Body of pancreas (tissue), 4 donors: Measurements from ENCODE around the gene LAMA5. TPM values are rescaled to one million over a fixed set of nuclear protein-coding genes. Genes with fewer than 3 reads are reported as not detected.
"Not testable (repeated sequence)": the region's sequence is repeated elsewhere in the genome, so short reads cannot be mapped to it uniquely, and the experiment has no call there.

Experiments used
- ATAC-seq: fragments of 150-250 bp; one replicate; pipeline ENCODE4 v1.9.1; 2016
- DNase-seq, 4 donors: peaks; one replicate each; pipeline ENCODE4 v3.0.0-alpha.2; 2019
- H3K27ac ChIP-seq, 4 donors: fragments of 200-600 bp; sonication (generic); 1 replicate in 3 of 4; 2 replicates in 1 of 4; pipeline versions ENCODE4 v1.5.1 to v1.6.1; 2016 to 2019; ENCODE audit warnings: mild to moderate bottlenecking in 1 of 4, mixed read lengths in 1 of 4, moderate library complexity in 1 of 4
- H3K27me3 ChIP-seq, 2 donors: fragments of 200-600 bp; sonication (generic); one replicate each; pipeline ENCODE4 v1.6.0; 2016; ENCODE audit warnings: mild to moderate bottlenecking in 1 of 2
- H3K36me3 ChIP-seq, 2 donors: fragments of 200-600 bp; sonication (generic); replicated peaks in 1 of 2; 2 replicates each; pipeline ENCODE4 v1.5.1; 2016; ENCODE audit warnings: low read depth in 2 of 2; ENCODE audit not compliant: insufficient read depth in 1 of 2
- H3K4me1 ChIP-seq: fragments of 200-600 bp; sonication (generic); one replicate; pipeline ENCODE4 v1.6.0; 2016
- H3K4me3 ChIP-seq, 2 donors: fragments of 200-600 bp; sonication (generic); 1 replicate in 1 of 2; 2 replicates in 1 of 2; pipeline ENCODE4 v1.5.1; 2016 to 2019
- H3K9me3 ChIP-seq, 3 donors: fragments of 200-600 bp; sonication (generic); 1 replicate in 2 of 3; 2 replicates in 1 of 3; pipeline ENCODE4 v1.5.1; 2016
- POLR2A ChIP-seq, 3 donors: fragments of 450-650 bp; IDR thresholded peaks; one replicate each; pipeline ENCODE4 v1.6.1; 2016; ENCODE audit warnings: antibody characterized with exemption in 3 of 3, mild to moderate bottlenecking in 2 of 3
- WGBS, 2 donors: methylation state at CpG; one replicate each; pipeline ENCODE4 v1.1.5; 2017; 5-methylcytosine and 5-hydroxymethylcytosine counted together
- intact Hi-C: fragments of 100-400 bp; cut with DNase I; formaldehyde crosslinking; loops from one replicate; pipeline ENCODE4 v1.15.1; 2023
- total RNA-seq, 2 donors: library from RNA; depleted of rRNA; stranded (reverse); fragments of >200 nt; gene quantifications; one replicate each; pipeline ENCODE4 v1.1.0, GENCODE V29; 2016
- TF ChIP-seq, protein P1 (sequence below), 7 experiments: fragments of 450-650 bp in 4 of 7; fragments of 200-600 bp in 3 of 7; sonication (generic) in 3 of 7; IDR thresholded peaks; one replicate each; pipeline ENCODE4 v1.5.1; 2016 to 2019; ENCODE audit warnings: antibody characterized with exemption in 7 of 7

Gene LAMA5
- total RNA-seq, 2 donors from 2014 or later = 115 to 185 TPM

- H3K27me3 ChIP-seq = no peaks in the 10 kb centered on the region
- intact Hi-C loops = no loop called here
- peaks cover 48% of the 10 kb centered on the region for H3K4me1 ChIP-seq
- ATAC-seq = no peak
- TF ChIP-seq POLR2A (IDR thresholded peaks at IDR 0.05) = no peak
- TF ChIP-seq, protein P1, sequence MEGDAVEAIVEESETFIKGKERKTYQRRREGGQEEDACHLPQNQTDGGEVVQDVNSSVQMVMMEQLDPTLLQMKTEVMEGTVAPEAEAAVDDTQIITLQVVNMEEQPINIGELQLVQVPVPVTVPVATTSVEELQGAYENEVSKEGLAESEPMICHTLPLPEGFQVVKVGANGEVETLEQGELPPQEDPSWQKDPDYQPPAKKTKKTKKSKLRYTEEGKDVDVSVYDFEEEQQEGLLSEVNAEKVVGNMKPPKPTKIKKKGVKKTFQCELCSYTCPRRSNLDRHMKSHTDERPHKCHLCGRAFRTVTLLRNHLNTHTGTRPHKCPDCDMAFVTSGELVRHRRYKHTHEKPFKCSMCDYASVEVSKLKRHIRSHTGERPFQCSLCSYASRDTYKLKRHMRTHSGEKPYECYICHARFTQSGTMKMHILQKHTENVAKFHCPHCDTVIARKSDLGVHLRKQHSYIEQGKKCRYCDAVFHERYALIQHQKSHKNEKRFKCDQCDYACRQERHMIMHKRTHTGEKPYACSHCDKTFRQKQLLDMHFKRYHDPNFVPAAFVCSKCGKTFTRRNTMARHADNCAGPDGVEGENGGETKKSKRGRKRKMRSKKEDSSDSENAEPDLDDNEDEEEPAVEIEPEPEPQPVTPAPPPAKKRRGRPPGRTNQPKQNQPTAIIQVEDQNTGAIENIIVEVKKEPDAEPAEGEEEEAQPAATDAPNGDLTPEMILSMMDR (IDR thresholded peaks at IDR 0.05) = no peak
- H3K27ac ChIP-seq = peak overlapping the region in 3 of 4 donors; percentile 45 to 82 (median 75)
- no peaks in the 10 kb centered on the region for H3K36me3 ChIP-seq
- no peak overlapping the region for H3K4me3 ChIP-seq
- H3K9me3 ChIP-seq = no peaks in the 10 kb centered on the region
- DNase-seq = peak in 2 of 4 donors; percentile 64 to 72
- WGBS, 2 donors = 10 to 31% methylated on average over 2 to 15 of the region's 15 CpGs
Observed at GRCh38 chr20:62377615-62378178, 10.6 kb upstream of the LAMA5 start.

DNA sequence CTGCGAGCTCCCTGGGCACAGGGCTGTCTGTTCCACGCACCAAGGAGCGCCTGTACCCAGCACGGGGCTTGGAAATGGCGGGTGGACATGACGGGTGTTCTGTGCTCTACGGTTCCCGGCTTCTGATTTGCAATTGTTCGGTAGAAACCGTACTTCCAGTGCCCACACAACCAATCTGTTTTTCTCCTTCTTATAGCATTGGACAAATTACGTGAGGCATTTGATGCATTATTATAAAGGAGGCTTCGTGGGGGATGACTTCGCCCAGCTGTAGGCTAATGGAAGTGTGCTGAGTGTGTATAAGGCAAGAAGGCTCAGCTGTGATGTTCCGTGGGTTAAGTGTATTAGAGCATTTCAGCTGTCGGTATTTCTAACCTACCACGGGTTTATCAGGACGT is 10.0 kb upstream of the LAMA5 start:
- Histone ChIP-seq H3K27me3 (no peaks in the 10 kb centered on the region), H3K9me3 (no peaks in the 10 kb centered on the region), H3K36me3 (no peaks in the 10 kb centered on the region), H3K4me1 (peaks cover 48% of the 10 kb centered on the region), H3K4me3 (no peak overlapping the region), H3K27ac (peak overlapping the region in 3 of 4 donors; percentile 57 to 82 (median 75))
- no peak for ATAC-seq
- WGBS, 2 donors = 74 to 76% methylated on average over 16 to 17 of the region's 17 CpGs
- intact Hi-C loops = no loop called here
- no peak for TF ChIP-seq POLR2A (IDR thresholded peaks at IDR 0.05)
- TF ChIP-seq, protein P1 (IDR thresholded peaks at IDR 0.05) = no peak
- DNase-seq = no peak

GRCh38 chr20:62376112-62377063 is 9.3 kb upstream of the LAMA5 start:
- 46% methylated on average over 8 to 26 of the region's 26 CpGs for WGBS, 2 donors
- no peaks in the 10 kb centered on the region for H3K27me3 ChIP-seq
- H3K36me3 ChIP-seq = no peaks in the 10 kb centered on the region
- TF ChIP-seq POLR2A (IDR thresholded peaks at IDR 0.05) = peak in 2 of 3 donors; percentile 45 to 57
- TF ChIP-seq, protein P1 (IDR thresholded peaks at IDR 0.05) = peak in 4 of 7 experiments; percentile 59 to 73 (median 68)
- H3K27ac ChIP-seq = peak overlapping the region; percentile 45 to 82 (median 66)
- peak; percentile 59 to 78 (median 69) for DNase-seq
- H3K4me3 ChIP-seq = no peak overlapping the region
- peaks cover 48% of the 10 kb centered on the region for H3K4me1 ChIP-seq
- H3K9me3 ChIP-seq = no peaks in the 10 kb centered on the region
- intact Hi-C loops = no loop called here
- peak; percentile 83 for ATAC-seq

- ATAC-seq = no peak
- peak in 1 of 4 donors; percentile 48 for DNase-seq
- H3K4me1 ChIP-seq = peaks cover 55% of the 10 kb centered on the region
- no peaks in the 10 kb centered on the region for H3K36me3 ChIP-seq
- peak overlapping the region in 2 of 4 donors; percentile 2 to 75 for H3K27ac ChIP-seq
- H3K9me3 ChIP-seq = no peaks in the 10 kb centered on the region
- 26 to 37% methylated on average over 13 to 23 of the region's 24 CpGs for WGBS, 2 donors
- TF ChIP-seq, protein P1 (IDR thresholded peaks at IDR 0.05) = no peak
- no peak for TF ChIP-seq POLR2A (IDR thresholded peaks at IDR 0.05)
- intact Hi-C loops = no loop called here
- no peaks in the 10 kb centered on the region for H3K27me3 ChIP-seq
- no peak overlapping the region for H3K4me3 ChIP-seq
Observed at GRCh38 chr20:62374331-62375152, 7.4 kb upstream of the LAMA5 start.

- Histone ChIP-seq H3K27ac (peak overlapping the region in 1 of 4 donors; percentile 75), H3K4me1 (peaks cover 62% of the 10 kb centered on the region)
- H3K9me3 ChIP-seq, ATAC-seq, DNase-seq, intact Hi-C loops, H3K27me3 ChIP-seq, H3K4me3 ChIP-seq, H3K36me3 ChIP-seq: not testable (repeated sequence)
- 30 to 74% methylated on average over 2 to 22 of the region's 40 CpGs for WGBS, 2 donors
Observed at GRCh38 chr20:62373631-62374179, 6.6 kb upstream of the LAMA5 start.
